Suprapubic skin (tissue), 3 donors: ENCODE data around the gene CBLB.

ENCODE experiments used
- EP300 ChIP-seq: sonication (generic); formaldehyde crosslinking; IDR thresholded peaks from one replicate; pipeline ENCODE4 v1.6.1; 2017; ENCODE audit warnings: antibody characterized with exemption
- TF ChIP-seq, protein P1 (sequence below), 2 donors: fragments of 200-600 bp in 1 of 2; fragments of 450-650 bp in 1 of 2; sonication (generic) in 1 of 2; IDR thresholded peaks; one replicate each; pipeline ENCODE4 v1.5.1; 2016 to 2019; ENCODE audit warnings: antibody characterized with exemption in 2 of 2, mild to moderate bottlenecking in 1 of 2, moderate library complexity in 1 of 2

DNA sequence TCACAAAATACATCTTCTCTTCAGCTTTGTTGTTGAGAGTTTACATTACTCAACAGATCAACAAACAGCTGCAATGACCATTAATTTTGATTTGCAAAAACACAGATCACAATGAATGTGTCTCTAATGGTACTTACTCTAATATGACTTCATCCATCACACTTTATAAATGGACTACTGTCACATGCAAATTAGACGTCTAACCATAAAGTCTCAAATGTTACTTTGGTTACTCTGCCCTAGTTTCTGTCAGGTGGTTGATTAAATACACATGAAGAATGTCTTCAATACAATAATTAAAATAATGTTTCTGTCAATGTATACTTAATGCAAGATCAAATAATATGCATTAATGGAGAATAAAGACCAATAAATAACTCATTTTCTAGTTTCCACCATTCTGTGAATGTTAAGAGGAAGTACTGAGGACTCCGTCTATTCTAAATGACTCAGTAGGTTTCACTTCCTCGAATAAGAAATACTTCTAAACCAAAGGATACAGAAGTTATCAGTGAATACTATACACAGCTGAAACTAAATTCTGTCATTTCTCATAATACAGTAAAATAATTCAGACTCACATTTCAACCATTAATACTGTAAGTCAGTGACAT lies 145.8 kb downstream of the CBLB start:
- TF ChIP-seq, protein P1, sequence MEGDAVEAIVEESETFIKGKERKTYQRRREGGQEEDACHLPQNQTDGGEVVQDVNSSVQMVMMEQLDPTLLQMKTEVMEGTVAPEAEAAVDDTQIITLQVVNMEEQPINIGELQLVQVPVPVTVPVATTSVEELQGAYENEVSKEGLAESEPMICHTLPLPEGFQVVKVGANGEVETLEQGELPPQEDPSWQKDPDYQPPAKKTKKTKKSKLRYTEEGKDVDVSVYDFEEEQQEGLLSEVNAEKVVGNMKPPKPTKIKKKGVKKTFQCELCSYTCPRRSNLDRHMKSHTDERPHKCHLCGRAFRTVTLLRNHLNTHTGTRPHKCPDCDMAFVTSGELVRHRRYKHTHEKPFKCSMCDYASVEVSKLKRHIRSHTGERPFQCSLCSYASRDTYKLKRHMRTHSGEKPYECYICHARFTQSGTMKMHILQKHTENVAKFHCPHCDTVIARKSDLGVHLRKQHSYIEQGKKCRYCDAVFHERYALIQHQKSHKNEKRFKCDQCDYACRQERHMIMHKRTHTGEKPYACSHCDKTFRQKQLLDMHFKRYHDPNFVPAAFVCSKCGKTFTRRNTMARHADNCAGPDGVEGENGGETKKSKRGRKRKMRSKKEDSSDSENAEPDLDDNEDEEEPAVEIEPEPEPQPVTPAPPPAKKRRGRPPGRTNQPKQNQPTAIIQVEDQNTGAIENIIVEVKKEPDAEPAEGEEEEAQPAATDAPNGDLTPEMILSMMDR (IDR thresholded peaks at IDR 0.05), result no peak
- no peak for TF ChIP-seq EP300
